K562 (cell line): ENCODE results near the gene MMP24OS. TPM values are rescaled to one million over a fixed set of nuclear protein-coding genes. Genes with fewer than 3 reads are reported as not detected.

Experiments used
- BMI1 ChIP-seq: fragments of 150-350 bp; IDR thresholded peaks from 2 replicates; pipeline ENCODE4 v1.6.1; 2014; ENCODE audit warnings: low read length
- CHAMP1 ChIP-seq: fragments of 450-650 bp; IDR thresholded peaks from 2 replicates; pipeline ENCODE4 v1.6.1; 2016; ENCODE audit warnings: mild to moderate bottlenecking
- CREB3 ChIP-seq: fragments of 450-650 bp; conservative IDR thresholded peaks from 2 replicates; pipeline ENCODE4 v1.6.1; 2016; ENCODE audit warnings: missing genetic modification characterization, low read depth, mild to moderate bottlenecking, missing compliant biosample characterization, moderate library complexity
- HDAC1 ChIP-seq, 2 experiments: fragments of 450-650 bp; IDR thresholded peaks; 2 replicates each; pipeline ENCODE4 v1.6.1; 2016 to 2017; ENCODE audit warnings: inconsistent platforms in 1 of 2, mild to moderate bottlenecking in 1 of 2, moderate library complexity in 1 of 2
- MAX ChIP-seq: sonication (generic); formaldehyde crosslinking; IDR thresholded peaks from 2 replicates; pipeline ENCODE4 v1.9.0; 2022; ENCODE audit warnings: mild to moderate bottlenecking, missing genetic modification reagents
- MCM5 ChIP-seq: fragments of 450-650 bp; IDR thresholded peaks from 2 replicates; pipeline ENCODE4 v1.6.1; 2016; ENCODE audit warnings: low read depth
- MNT ChIP-seq, 2 experiments: fragments of 450-650 bp; conservative IDR thresholded peaks; 2 replicates each; pipeline ENCODE4 v1.6.1; 2017; ENCODE audit warnings: mild to moderate bottlenecking in 2 of 2, moderate library complexity in 2 of 2
- PCBP1 ChIP-seq: fragments of 200-400 bp; formaldehyde crosslinking; IDR thresholded peaks from 2 replicates; pipeline ENCODE4 v1.6.1; 2018; ENCODE audit warnings: mild to moderate bottlenecking, low read depth, low read length; ENCODE audit not compliant: poor library complexity, severe bottlenecking
- PRDM10 ChIP-seq: fragments of 450-650 bp; IDR thresholded peaks from 2 replicates; pipeline ENCODE4 v1.6.1; 2018; ENCODE audit not compliant: partially characterized antibody
- SAFB ChIP-seq: fragments of 200-400 bp; formaldehyde crosslinking; IDR thresholded peaks from 2 replicates; pipeline ENCODE4 v1.6.1; 2017; ENCODE audit warnings: low read depth, low read length, borderline replicate concordance
- TCF15 ChIP-seq: fragments of 250-450 bp; sonication (Bioruptor Pico); IDR thresholded peaks from 2 replicates; pipeline ENCODE4 v1.8.0; 2022; ENCODE audit warnings: moderate library complexity, mild to moderate bottlenecking, inconsistent platforms
- THRA ChIP-seq: fragments of 450-650 bp; IDR thresholded peaks from 2 replicates; pipeline ENCODE4 v1.6.1; 2017; ENCODE audit warnings: mild to moderate bottlenecking, moderate library complexity
- ZFP91 ChIP-seq: sonication (generic); formaldehyde crosslinking; IDR thresholded peaks from 2 replicates; pipeline ENCODE4 v1.8.0; 2022; ENCODE audit warnings: mild to moderate bottlenecking, missing genetic modification reagents
- polyA plus RNA-seq, 8 experiments: library from polyadenylated mRNA; depleted of rRNA in 4 of 8; stranded (reverse) in 5 of 8; unstranded in 3 of 8; fragments of >200 nt; fragmentation: Nextera tagmentation in 2 of 8; fragmentation: Illumina TruSeq in 1 of 8; extraction: Ambion mirVana in 2 of 8; extraction: Trizol in 1 of 8; gene quantifications; 2 replicates each; pipeline versions ENCODE4 v1.2.1 to v1.2.3, GENCODE V29; 2011 to 2014; ENCODE audit warnings: inconsistent platforms in 1 of 8, missing spikeins in 1 of 8
- total RNA-seq, 7 experiments: library from RNA; depleted of rRNA in 6 of 7; stranded (reverse); fragments of >200 nt in 6 of 7; fragmentation: Illumina TruSeq in 2 of 7; extraction: Trizol in 2 of 7; gene quantifications; 2 replicates each; pipeline versions ENCODE4 v1.2.1 to v1.2.3, GENCODE V29; 2011 to 2021; ENCODE audit warnings: low replicate concordance in 1 of 7

Gene MMP24OS
- total and polyA plus RNA-seq, 9 of the 15 experiments (the other 6 are each of a cell fraction or from before 2014, with no cell fraction given), result 0.92 to 41.5 (median 11.4) TPM

- TF ChIP-seq PRDM10, result no peak
- TF ChIP-seq BMI1, result no peak
- no peak for TF ChIP-seq MAX (CRISPR knock-in tag)
- no peak for TF ChIP-seq TCF15 (CRISPR knock-in tag)
- TF ChIP-seq CREB3 (tag), result no peak
- TF ChIP-seq SAFB, result no peak
- no peak for TF ChIP-seq MCM5
- TF ChIP-seq THRA, result no peak
- no peak for TF ChIP-seq ZFP91 (CRISPR knock-in tag)
- TF ChIP-seq MNT (conservative IDR thresholded peaks at IDR 0.05), result peak in 1 of 2 experiments; percentile 36; a peak in 1 of 4 replicates
- TF ChIP-seq PCBP1, result no peak
- no peak for TF ChIP-seq CHAMP1
- TF ChIP-seq HDAC1 (IDR thresholded peaks at IDR 0.05), result peak in 1 of 2 experiments; percentile 54; a peak in 1 of 4 replicates
Observed at GRCh38 chr20:35312318-35312717, 34.4 kb upstream of the MMP24OS start (continued).
